ENCODE data around the gene CD37.

- TF ChIP-seq CTCF (conservative IDR thresholded peaks at IDR 0.05; ENCODE audit: low read depth in 2 of 2) = no peak
- TF ChIP-seq POLR2AphosphoS5 (IDR thresholded peaks at IDR 0.05; ENCODE audit: low read depth) = no peak
- no peak for TF ChIP-seq EZH2phosphoT487 (IDR thresholded peaks at IDR 0.05; ENCODE audit: unreplicated experiment)
- TF ChIP-seq REST (IDR thresholded peaks at IDR 0.05; ENCODE audit: unreplicated experiment) = no peak
These were observed 48.0 kb upstream of the CD37 start for GRCh38 chr19:49287141-49287770.

Measured in GM23338 (cell line).